HFFc6 (cell line): ENCODE measurements around the gene FAM9C. TPM values are rescaled to one million over a fixed set of nuclear protein-coding genes. Genes with fewer than 3 reads are reported as not detected.

Source experiments
- DNase-seq: peaks from one replicate; pipeline ENCODE4 v3.0.0-alpha.2; 2018
- H3K27ac Mint-ChIP-seq: 2 replicates; pipeline ENCODE4 v1.8.0; 2020; ENCODE audit warnings: mild to moderate bottlenecking, mixed read lengths
- H3K27me3 Mint-ChIP-seq: 2 replicates; pipeline ENCODE4 v1.8.0; 2021; ENCODE audit warnings: mild to moderate bottlenecking, moderate library complexity, mixed read lengths; ENCODE audit not compliant: insufficient read depth
- H3K36me3 Mint-ChIP-seq: 2 replicates; pipeline ENCODE4 v1.8.0; 2021; ENCODE audit warnings: low read depth, mixed read lengths
- H3K4me1 Mint-ChIP-seq: 2 replicates; pipeline ENCODE4 v1.8.0; 2020; ENCODE audit warnings: low read depth, mixed read lengths
- H3K4me3 Mint-ChIP-seq: 2 replicates; pipeline ENCODE4 v1.8.0; 2020; ENCODE audit warnings: mild to moderate bottlenecking, moderate library complexity, mixed read lengths
- H3K9me3 Mint-ChIP-seq: 2 replicates; pipeline ENCODE4 v1.8.0; 2020; ENCODE audit warnings: mild to moderate bottlenecking, mixed read lengths
- CTCF ChIP-seq: fragments of 200-600 bp; sonication (generic); IDR thresholded peaks from 2 replicates; pipeline ENCODE4 v1.5.0; 2021; ENCODE audit warnings: antibody characterized with exemption, mild to moderate bottlenecking
- long read RNA-seq: library from polyadenylated mRNA; unstranded; transcript quantifications from one replicate; pipeline ENCODE4 v2.0.0, GENCODE V29; 2019
- total RNA-seq, 6 experiments: library from RNA; stranded (reverse); fragmentation: NEBNext Ultra II Directional; extraction: Animal tissue kit (Norgen Biotek cat#: 25700); gene quantifications; 2 replicates in 1 of 6; 3 replicates in 5 of 6; pipeline ENCODE4 v1.2.3, GENCODE V29; 2021

Gene FAM9C
- not detected for total RNA-seq
- long read RNA-seq: 0 reads

DNA sequence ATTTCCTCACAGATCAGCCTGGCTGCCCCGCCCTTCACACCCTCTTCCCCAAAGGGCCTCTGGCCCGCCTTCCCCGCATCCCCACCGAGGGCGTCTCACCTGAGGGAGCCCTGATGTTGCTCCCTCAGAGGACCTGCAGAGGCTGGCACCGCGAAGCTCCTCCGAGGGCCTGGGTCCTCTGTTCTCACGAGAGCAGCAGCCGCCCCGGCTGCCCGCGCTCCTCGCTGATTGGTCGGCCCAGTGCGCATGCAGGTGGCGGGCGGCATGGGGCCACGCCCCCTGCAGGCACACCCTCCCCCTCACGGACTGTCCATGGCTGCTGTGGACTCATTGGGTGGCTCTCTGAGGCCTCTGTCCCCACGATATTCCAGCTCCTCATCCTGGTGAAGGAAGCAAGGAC lies at the start of gene FAM9C:
Gene FAM9C, minus strand, starts transcription at position 180 of the 400 bp plus-strand sequence. CDS start 831 bp downstream, outside the sequence.
- Mint-ChIP-seq H3K4me1 (peaks cover 8% of the 10 kb centered on the region), H3K36me3 (no peaks in the 10 kb centered on the region), H3K27ac (no peak within 1 kb of the TSS), H3K4me3 (no peak within 1 kb of the TSS), H3K27me3 (no peaks in the 10 kb centered on the region), H3K9me3 (no peaks in the 10 kb centered on the region)
- DNase-seq: no peak
- no peak for TF ChIP-seq CTCF

- Mint-ChIP-seq H3K27ac (no peak overlapping the region), H3K9me3 (no peaks in the 10 kb centered on the region), H3K4me1 (peaks cover 13% of the 10 kb centered on the region), H3K27me3 (no peaks in the 10 kb centered on the region), H3K4me3 (no peak overlapping the region), H3K36me3 (no peaks in the 10 kb centered on the region)
- TF ChIP-seq CTCF: no peak
- no peak for DNase-seq
Measured at GRCh38 chrX:13093529-13094140, 49.2 kb upstream of the FAM9C start.

GRCh38 chrX:13092455-13092941 lies 48.1 kb upstream of the FAM9C start:
- TF ChIP-seq CTCF: no peak
- no peak overlapping the region for H3K27ac Mint-ChIP-seq
- H3K4me3 Mint-ChIP-seq: no peak overlapping the region
- H3K36me3 Mint-ChIP-seq: no peaks in the 10 kb centered on the region
- H3K9me3 Mint-ChIP-seq: no peaks in the 10 kb centered on the region
- no peak for DNase-seq
- H3K4me1 Mint-ChIP-seq: peaks cover 15% of the 10 kb centered on the region; the same call in 1 of the 2 replicates
- no peaks in the 10 kb centered on the region; the same call in 1 of the 2 replicates for H3K27me3 Mint-ChIP-seq

- Mint-ChIP-seq H3K4me1 (peaks cover 20% of the 10 kb centered on the region; the same call in 1 of the 2 replicates), H3K9me3 (no peaks in the 10 kb centered on the region)
- TF ChIP-seq CTCF: no peak
Measured at GRCh38 chrX:13091111-13091765, 46.8 kb upstream of the FAM9C start.

GRCh38 chrX:13090339-13091110 lies 46.1 kb upstream of the FAM9C start:
- no peak overlapping the region for H3K27ac Mint-ChIP-seq
- no peaks in the 10 kb centered on the region for H3K9me3 Mint-ChIP-seq
- no peak for DNase-seq
- no peaks in the 10 kb centered on the region for H3K36me3 Mint-ChIP-seq
- H3K4me1 Mint-ChIP-seq: peaks cover 16% of the 10 kb centered on the region; the same call in 1 of the 2 replicates
- no peak overlapping the region for H3K4me3 Mint-ChIP-seq
- no peak for TF ChIP-seq CTCF
- H3K27me3 Mint-ChIP-seq: no peaks in the 10 kb centered on the region; the same call in 1 of the 2 replicates

More at GRCh38 chrX:13091111-13091765, 46.8 kb upstream of the FAM9C start:
- no peaks in the 10 kb centered on the region; the same call in 1 of the 2 replicates for H3K27me3 Mint-ChIP-seq
- no peak overlapping the region for H3K4me3 Mint-ChIP-seq
- DNase-seq: no peak
- no peaks in the 10 kb centered on the region for H3K36me3 Mint-ChIP-seq
- no peak overlapping the region for H3K27ac Mint-ChIP-seq
